ENCODE results near the gene KIF27.
"Not testable (repeated sequence)": the region's sequence is repeated elsewhere in the genome, so short reads cannot be mapped to it uniquely, and the experiment has no call there.

KIF27 gene

GRCh38 chr9:83920927-83921707 is at the start of gene KIF27:
KIF27 (minus strand) TSS chr9:83921432; CDS start chr9:83915591, 5,841 bp downstream.
- peak; percentile 96 for DNase-seq

GRCh38 chr9:83969602-83970001 is 48.4 kb upstream of the KIF27 start:
- DNase-seq = no peak

GRCh38 chr9:83967073-83967472 is 45.8 kb upstream of the KIF27 start:
- DNase-seq = no peak

- no peak for DNase-seq
These were observed 45.0 kb upstream of the KIF27 start for GRCh38 chr9:83966209-83966582.

GRCh38 chr9:83965350-83966208 is 44.3 kb upstream of the KIF27 start:
- DNase-seq = no peak

- no peak for DNase-seq
These were observed 43.7 kb upstream of the KIF27 start for GRCh38 chr9:83964973-83965349.

- DNase-seq = no peak
These were observed 40.9 kb upstream of the KIF27 start for GRCh38 chr9:83962165-83962564.

- DNase-seq = no peak
These were observed 39.8 kb upstream of the KIF27 start for GRCh38 chr9:83960991-83961390.

GRCh38 chr9:83959061-83959460 is 37.8 kb upstream of the KIF27 start:
- DNase-seq = no peak

- no peak for DNase-seq
These were observed 35.9 kb upstream of the KIF27 start for GRCh38 chr9:83957248-83957513.

- DNase-seq = peak; percentile 65
These were observed 35.4 kb upstream of the KIF27 start for GRCh38 chr9:83956436-83957247.

GRCh38 chr9:83956086-83956435 is 34.8 kb upstream of the KIF27 start:
- DNase-seq = no peak

- DNase-seq = not testable (repeated sequence)
These were observed 26.9 kb upstream of the KIF27 start for GRCh38 chr9:83948096-83948495.

- no peak for DNase-seq
These were observed 19.5 kb upstream of the KIF27 start for GRCh38 chr9:83940590-83941303.

- DNase-seq = no peak
These were observed 16.7 kb upstream of the KIF27 start for GRCh38 chr9:83937861-83938455.

- DNase-seq = no peak
These were observed 15.3 kb upstream of the KIF27 start for GRCh38 chr9:83936523-83936922.

GRCh38 chr9:83935276-83935935 is 14.2 kb upstream of the KIF27 start:
- DNase-seq = no peak

- no peak for DNase-seq
These were observed 13.5 kb upstream of the KIF27 start for GRCh38 chr9:83934569-83935275.

- DNase-seq = no peak
These were observed 12.6 kb upstream of the KIF27 start for GRCh38 chr9:83933790-83934189.

- DNase-seq = no peak
These were observed 11.6 kb upstream of the KIF27 start for GRCh38 chr9:83932851-83933250.

- DNase-seq = no peak
These were observed 10.8 kb upstream of the KIF27 start for GRCh38 chr9:83932011-83932410.

Measured in stimulated activated CD4-positive, alpha-beta T cell treated with anti-CD3 and anti-CD28 coated beads, Interleukin-1b, Interleukin-23, amount 100 ng/mL, for 48 hours (primary cell).